BE2C (cell line): Measurements from ENCODE around the gene DTX3.
"Not testable (repeated sequence)": the region's sequence is repeated elsewhere in the genome, so short reads cannot be mapped to it uniquely, and the experiment has no call there.

Source experiments
- DNase-seq: peaks from one replicate; pipeline ENCODE4 v3.0.0-alpha.2; 2020
- H3K27me3 ChIP-seq: fragments of 250-450 bp; sonication (Bioruptor Pico); 2 replicates; pipeline ENCODE4 v1.5.1; 2020; ENCODE audit warnings: mild to moderate bottlenecking
- H3K36me3 ChIP-seq: fragments of 250-450 bp; sonication (Bioruptor Pico); 2 replicates; pipeline ENCODE4 v1.5.1; 2020; ENCODE audit warnings: mild to moderate bottlenecking
- H3K4me1 ChIP-seq: fragments of 250-450 bp; sonication (Bioruptor Pico); 2 replicates; pipeline ENCODE4 v1.5.1; 2020
- H3K4me3 ChIP-seq: 2 replicates; pipeline ENCODE4 v1.5.1; 2011; ENCODE audit warnings: low read depth, low read length
- H3K9me3 ChIP-seq: fragments of 250-450 bp; sonication (Bioruptor Pico); 2 replicates; pipeline ENCODE4 v1.5.1; 2020
- TF ChIP-seq, protein P1 (sequence below): IDR thresholded peaks from 2 replicates; pipeline ENCODE4 v1.5.1; 2012; ENCODE audit warnings: mild to moderate bottlenecking, low read depth, low read length

The DTX3 gene

GRCh38 chr12:57564178-57564740 is 40.4 kb upstream of the DTX3 start:
- Histone ChIP-seq H3K27me3 (no peaks in the 10 kb centered on the region), H3K4me3 (no peak overlapping the region), H3K9me3 (no peaks in the 10 kb centered on the region), H3K4me1 (no peaks in the 10 kb centered on the region), H3K36me3 (peaks cover 5% of the 10 kb centered on the region)
- DNase-seq = no peak
- TF ChIP-seq, protein P1, sequence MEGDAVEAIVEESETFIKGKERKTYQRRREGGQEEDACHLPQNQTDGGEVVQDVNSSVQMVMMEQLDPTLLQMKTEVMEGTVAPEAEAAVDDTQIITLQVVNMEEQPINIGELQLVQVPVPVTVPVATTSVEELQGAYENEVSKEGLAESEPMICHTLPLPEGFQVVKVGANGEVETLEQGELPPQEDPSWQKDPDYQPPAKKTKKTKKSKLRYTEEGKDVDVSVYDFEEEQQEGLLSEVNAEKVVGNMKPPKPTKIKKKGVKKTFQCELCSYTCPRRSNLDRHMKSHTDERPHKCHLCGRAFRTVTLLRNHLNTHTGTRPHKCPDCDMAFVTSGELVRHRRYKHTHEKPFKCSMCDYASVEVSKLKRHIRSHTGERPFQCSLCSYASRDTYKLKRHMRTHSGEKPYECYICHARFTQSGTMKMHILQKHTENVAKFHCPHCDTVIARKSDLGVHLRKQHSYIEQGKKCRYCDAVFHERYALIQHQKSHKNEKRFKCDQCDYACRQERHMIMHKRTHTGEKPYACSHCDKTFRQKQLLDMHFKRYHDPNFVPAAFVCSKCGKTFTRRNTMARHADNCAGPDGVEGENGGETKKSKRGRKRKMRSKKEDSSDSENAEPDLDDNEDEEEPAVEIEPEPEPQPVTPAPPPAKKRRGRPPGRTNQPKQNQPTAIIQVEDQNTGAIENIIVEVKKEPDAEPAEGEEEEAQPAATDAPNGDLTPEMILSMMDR = no peak

GRCh38 chr12:57568838-57569237 is 35.8 kb upstream of the DTX3 start:
- Histone ChIP-seq H3K4me3 (no peak overlapping the region), H3K27me3 (no peaks in the 10 kb centered on the region), H3K36me3 (peaks cover 26% of the 10 kb centered on the region), H3K9me3 (no peaks in the 10 kb centered on the region), H3K4me1 (no peaks in the 10 kb centered on the region)
- no peak for DNase-seq
- TF ChIP-seq, protein P1 = no peak

GRCh38 chr12:57569858-57570257 is 34.8 kb upstream of the DTX3 start:
- TF ChIP-seq, protein P1 = no peak
- Histone ChIP-seq H3K36me3 (peaks cover 23% of the 10 kb centered on the region), H3K9me3 (no peaks in the 10 kb centered on the region), H3K4me1 (no peaks in the 10 kb centered on the region), H3K27me3 (no peaks in the 10 kb centered on the region), H3K4me3 (no peak overlapping the region)
- no peak for DNase-seq

- peaks cover 23% of the 10 kb centered on the region for H3K36me3 ChIP-seq
- not testable (repeated sequence) for DNase-seq
Observed at GRCh38 chr12:57570438-57570837, 34.2 kb upstream of the DTX3 start.

DNA sequence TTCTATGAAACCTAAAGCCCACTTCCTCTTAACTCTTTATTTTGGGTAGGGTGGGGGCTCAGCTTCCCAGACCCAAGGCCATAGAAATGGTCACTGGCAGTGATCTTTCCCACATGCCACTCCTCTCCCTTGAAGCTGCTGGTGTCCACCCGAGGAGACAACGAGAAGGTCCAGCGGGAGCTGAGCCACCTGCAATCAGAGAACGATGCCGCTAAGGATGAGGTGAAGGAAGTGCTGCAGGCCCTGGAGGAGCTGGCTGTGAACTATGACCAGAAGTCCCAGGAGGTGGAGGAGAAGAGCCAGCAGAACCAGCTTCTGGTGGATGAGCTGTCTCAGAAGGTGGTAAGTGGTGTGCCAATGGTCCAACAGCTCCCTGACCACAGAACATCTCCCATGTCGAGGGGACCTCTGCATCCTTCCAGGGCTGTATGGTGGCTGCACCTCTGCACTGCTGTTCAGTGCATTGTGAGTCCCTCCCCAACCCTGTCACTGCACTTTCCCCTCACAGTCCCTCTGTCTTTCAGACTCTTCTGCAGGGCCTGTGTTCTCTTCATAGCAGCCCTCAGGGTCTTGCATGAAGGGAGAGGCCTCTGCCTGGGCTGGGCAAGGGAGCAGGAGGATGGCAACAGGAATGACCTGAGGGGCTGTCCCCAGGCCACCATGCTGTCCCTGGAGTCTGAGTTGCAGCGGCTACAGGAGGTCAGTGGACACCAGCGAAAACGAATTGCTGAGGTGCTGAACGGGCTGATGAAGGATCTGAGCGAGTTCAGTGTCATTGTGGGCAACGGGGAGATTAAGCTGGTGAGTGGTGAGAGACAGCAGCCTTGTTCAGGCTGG is 32.5 kb upstream of the DTX3 start:
- DNase-seq = no peak
- H3K4me3 ChIP-seq = no peak overlapping the region
- TF ChIP-seq, protein P1 = no peak
- H3K9me3 ChIP-seq = no peaks in the 10 kb centered on the region
- H3K4me1 ChIP-seq = no peaks in the 10 kb centered on the region
- peaks cover 23% of the 10 kb centered on the region for H3K36me3 ChIP-seq
- H3K27me3 ChIP-seq = no peaks in the 10 kb centered on the region

More at GRCh38 chr12:57570438-57570837, 34.2 kb upstream of the DTX3 start:
- H3K4me1 ChIP-seq, H3K4me3 ChIP-seq, H3K9me3 ChIP-seq, H3K27me3 ChIP-seq: not testable (repeated sequence)

DNA sequence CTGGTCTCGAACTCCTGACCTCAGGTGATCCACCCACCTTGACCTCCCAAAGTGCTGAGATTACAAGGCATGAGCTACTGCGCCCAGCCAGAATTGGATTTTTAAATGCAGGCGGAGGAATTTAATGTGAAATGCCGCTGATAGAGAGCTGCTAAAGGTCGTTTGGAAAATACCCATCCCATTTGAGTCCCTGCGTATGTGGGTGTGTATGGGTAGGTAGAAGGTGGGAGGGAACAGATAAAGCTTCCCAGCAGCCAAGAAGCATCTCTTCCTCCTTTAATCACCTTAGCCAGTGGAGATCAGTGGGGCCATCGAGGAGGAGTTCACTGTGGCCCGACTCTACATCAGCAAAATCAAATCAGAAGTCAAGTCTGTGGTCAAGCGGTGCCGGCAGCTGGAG is 29.8 kb upstream of the DTX3 start:
- DNase-seq = no peak
- Histone ChIP-seq H3K9me3 (no peaks in the 10 kb centered on the region), H3K4me3 (no peak overlapping the region), H3K27me3 (no peaks in the 10 kb centered on the region), H3K4me1 (no peaks in the 10 kb centered on the region), H3K36me3 (peaks cover 26% of the 10 kb centered on the region)
- TF ChIP-seq, protein P1 = no peak
